Upper lobe of left lung (tissue), 4 donors: ENCODE data around the gene NDUFB8.

ENCODE experiments used
- CTCF ChIP-seq, 6 experiments: fragments of 450-650 bp in 4 of 6; fragments of 200-600 bp in 2 of 6; sonication (generic) in 2 of 6; IDR thresholded peaks; one replicate each; pipeline ENCODE4 v1.5.1; 2016 to 2019; ENCODE audit warnings: antibody characterized with exemption in 6 of 6
- POLR2AphosphoS5 ChIP-seq, 2 donors: sonication (generic); formaldehyde crosslinking; IDR thresholded peaks; one replicate each; pipeline ENCODE4 v1.5.1; 2017; ENCODE audit warnings: antibody characterized with exemption in 2 of 2

GRCh38 chr10:100506596-100507356, 22.9 kb downstream of the NDUFB8 start:
- TF ChIP-seq CTCF (IDR thresholded peaks at IDR 0.05) (no peak), POLR2AphosphoS5 (IDR thresholded peaks at IDR 0.05) (no peak)
